ENCODE measurements around the gene MAG. TPM values are rescaled to one million over a fixed set of nuclear protein-coding genes. Genes with fewer than 3 reads are reported as not detected.

MAG gene
- total RNA-seq, 2 donors from 2014 or later: not detected

GRCh38 chr19:35334144-35334753 is 42.3 kb downstream of the MAG start:
- Mint-ChIP-seq H3K27me3 (ENCODE audit: insufficient read depth) (no peaks in the 10 kb centered on the region), H3K4me1 (no peaks in the 10 kb centered on the region), H3K9me3 (no peaks in the 10 kb centered on the region), H3K4me3 (no peak overlapping the region), H3K27ac (no peak overlapping the region), H3K36me3 (ENCODE audit: low read depth) (no peaks in the 10 kb centered on the region)
- H3K9ac ChIP-seq (ENCODE audit: extremely low read depth, low read length, poor library complexity, severe bottlenecking): no peak overlapping the region
- H3K36me3 ChIP-seq (ENCODE audit: control insufficient read depth, insufficient read depth, low read length): no peaks in the 10 kb centered on the region
- no peak overlapping the region for H3K27ac ChIP-seq (ENCODE audit: low read depth, low read length)
- 90 to 100% methylated on average over 5 to 9 of the region's 10 CpGs for WGBS, 2 experiments (ENCODE audit: insufficient coverage in 1 of 2, insufficient read length in 1 of 2)
- H3K27me3 ChIP-seq (ENCODE audit: control insufficient read depth, insufficient read depth, low read length, poor library complexity, severe bottlenecking): no peaks in the 10 kb centered on the region
- H3K4me3 ChIP-seq (ENCODE audit: low read length): no peak overlapping the region
- H3K4me1 ChIP-seq (ENCODE audit: control insufficient read depth, insufficient read depth, low read length): no peaks in the 10 kb centered on the region
- H3K9me3 ChIP-seq (ENCODE audit: control insufficient read depth, low read length): no peaks in the 10 kb centered on the region
- DNase-seq: no peak
- no peak for TF ChIP-seq CTCF (conservative IDR thresholded peaks at IDR 0.05)

DNA sequence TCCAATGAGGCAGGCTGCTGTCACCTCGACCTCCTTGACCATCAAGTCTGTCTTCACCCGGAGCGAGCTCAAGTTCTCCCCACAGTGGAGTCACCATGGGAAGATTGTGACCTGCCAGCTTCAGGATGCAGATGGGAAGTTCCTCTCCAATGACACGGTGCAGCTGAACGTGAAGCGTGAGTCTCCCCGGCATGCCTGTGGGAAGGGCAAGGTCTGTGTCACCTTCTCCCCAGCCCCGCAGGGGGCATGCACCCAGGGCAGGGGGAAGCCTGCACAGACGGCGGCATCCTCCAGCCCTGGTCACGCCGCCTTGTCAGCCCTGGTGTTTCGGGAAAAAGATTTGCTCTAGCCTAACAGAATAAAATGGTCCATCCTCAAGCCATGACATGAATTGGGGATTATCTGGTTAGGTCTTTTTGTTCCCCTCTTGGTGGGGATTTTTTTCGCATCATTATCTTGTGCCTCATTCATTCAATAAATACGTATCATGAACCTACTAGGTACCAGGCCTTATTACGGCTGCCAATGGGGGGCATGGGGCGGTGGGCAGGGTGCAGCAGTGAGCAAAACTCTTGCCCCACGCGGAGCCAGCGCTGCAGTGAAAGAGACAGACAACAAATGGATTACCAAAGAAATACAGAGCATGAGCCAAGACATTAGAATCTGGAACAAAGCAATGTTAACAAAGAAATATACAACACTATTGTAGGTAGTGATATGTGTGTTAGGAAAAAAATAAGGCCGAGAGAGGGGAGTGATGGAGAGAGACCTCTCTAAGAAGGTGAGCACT is 44.4 kb downstream of the MAG start:
- TF ChIP-seq CTCF (conservative IDR thresholded peaks at IDR 0.05): no peak
- peaks cover 2% of the 10 kb centered on the region for H3K27me3 Mint-ChIP-seq (ENCODE audit: insufficient read depth)
- no peaks in the 10 kb centered on the region for H3K9me3 Mint-ChIP-seq
- Histone ChIP-seq H3K9me3 (ENCODE audit: control insufficient read depth, low read length) (no peaks in the 10 kb centered on the region), H3K4me1 (ENCODE audit: control insufficient read depth, insufficient read depth, low read length) (no peaks in the 10 kb centered on the region), H3K9ac (ENCODE audit: extremely low read depth, low read length, poor library complexity, severe bottlenecking) (no peak overlapping the region), H3K27ac (ENCODE audit: low read depth, low read length) (no peak overlapping the region), H3K4me3 (ENCODE audit: low read length) (no peak overlapping the region), H3K36me3 (ENCODE audit: control insufficient read depth, insufficient read depth, low read length) (no peaks in the 10 kb centered on the region), H3K27me3 (ENCODE audit: control insufficient read depth, insufficient read depth, low read length, poor library complexity, severe bottlenecking) (no peaks in the 10 kb centered on the region)
- DNase-seq: no peak
- whole genome bisulfite sequencing, 2 experiments (ENCODE audit: insufficient coverage in 1 of 2, insufficient read length in 1 of 2): 95% methylated on average over 18 to 21 of the region's 21 CpGs
- no peak overlapping the region for H3K27ac Mint-ChIP-seq
- no peaks in the 10 kb centered on the region for H3K36me3 Mint-ChIP-seq (ENCODE audit: low read depth)
- no peaks in the 10 kb centered on the region for H3K4me1 Mint-ChIP-seq
- H3K4me3 Mint-ChIP-seq: no peak overlapping the region

DNA sequence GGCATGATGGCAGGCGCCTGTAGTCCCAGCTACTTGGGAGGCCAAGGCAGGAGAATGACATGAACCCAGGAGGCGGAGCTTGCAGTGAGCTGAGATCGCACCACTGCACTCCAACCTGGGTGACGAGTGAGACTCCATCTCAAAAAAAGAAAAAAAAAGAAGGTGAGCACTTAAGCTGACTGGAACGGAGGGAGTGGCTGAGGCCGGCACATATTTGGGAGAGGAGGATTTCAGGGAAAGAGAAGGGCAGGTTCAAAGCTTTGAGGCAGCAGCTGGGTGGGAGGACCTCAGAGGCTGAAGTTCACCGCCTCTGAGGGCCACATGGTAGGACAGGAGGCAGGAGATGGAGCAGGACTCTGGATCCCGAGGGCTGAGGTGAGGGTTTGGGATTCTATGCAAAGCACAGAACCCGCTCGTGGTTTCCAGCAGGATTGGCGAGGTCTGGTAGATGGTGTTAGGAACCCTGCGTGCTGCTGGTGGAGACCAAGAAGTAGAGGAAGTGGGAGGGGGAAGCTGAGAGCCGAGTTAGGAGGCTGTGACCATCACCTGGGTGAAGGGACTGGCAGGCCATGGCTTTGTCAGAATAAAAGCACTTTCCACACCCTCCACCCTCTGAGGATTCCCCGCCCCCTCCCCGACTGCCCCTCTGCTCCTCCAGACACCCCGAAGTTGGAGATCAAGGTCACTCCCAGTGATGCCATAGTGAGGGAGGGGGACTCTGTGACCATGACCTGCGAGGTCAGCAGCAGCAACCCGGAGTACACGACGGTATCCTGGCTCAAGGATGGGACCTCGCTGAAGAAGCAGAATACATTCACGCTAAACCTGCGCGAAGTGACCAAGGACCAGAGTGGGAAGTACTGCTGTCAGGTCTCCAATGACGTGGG is 45.4 kb downstream of the MAG start:
- 92 to 94% methylated on average over 20 to 25 of the region's 25 CpGs for WGBS, 2 experiments (ENCODE audit: insufficient coverage in 1 of 2, insufficient read length in 1 of 2)
- Histone ChIP-seq H3K36me3 (ENCODE audit: control insufficient read depth, insufficient read depth, low read length) (no peaks in the 10 kb centered on the region), H3K9ac (ENCODE audit: extremely low read depth, low read length, poor library complexity, severe bottlenecking) (no peak overlapping the region), H3K27me3 (ENCODE audit: control insufficient read depth, insufficient read depth, low read length, poor library complexity, severe bottlenecking) (no peaks in the 10 kb centered on the region), H3K27ac (ENCODE audit: low read depth, low read length) (no peak overlapping the region), H3K4me3 (ENCODE audit: low read length) (no peak overlapping the region), H3K4me1 (ENCODE audit: control insufficient read depth, insufficient read depth, low read length) (no peaks in the 10 kb centered on the region), H3K9me3 (ENCODE audit: control insufficient read depth, low read length) (no peaks in the 10 kb centered on the region)
- Mint-ChIP-seq H3K36me3 (ENCODE audit: low read depth) (no peaks in the 10 kb centered on the region), H3K4me1 (peaks cover under 1% of the 10 kb centered on the region), H3K27me3 (ENCODE audit: insufficient read depth) (peaks cover 2% of the 10 kb centered on the region), H3K27ac (no peak overlapping the region), H3K9me3 (no peaks in the 10 kb centered on the region), H3K4me3 (no peak overlapping the region)
- TF ChIP-seq CTCF (conservative IDR thresholded peaks at IDR 0.05): no peak
- no peak for DNase-seq

Measured in endodermal cell (in vitro differentiated cells).